Naive thymus-derived CD8-positive, alpha-beta T cell (primary cell): Measurements from ENCODE around the gene PPFIA2. TPM values are rescaled to one million over a fixed set of nuclear protein-coding genes. Genes with fewer than 3 reads are reported as not detected.

Experiments
- ATAC-seq, 2 donors: fragments of 150-1000 bp; cut with Tn5 transposase in 1 of 2; sonication (Bioruptor Pico), chemical (Tn5 transposase) in 1 of 2; 1 replicate in 1 of 2; 2 replicates in 1 of 2; pipeline ENCODE4 v1.10.0; 2021; ENCODE audit warnings: mild to moderate bottlenecking in 2 of 2, moderate library complexity in 2 of 2
- POLR2A ChIA-PET: fragments of 350-600 bp; sonication (Branson Sonifier 250); formaldehyde crosslinking; loops from one replicate; lab custom pipeline; 2021; ENCODE audit warnings: antibody characterized with exemption; lab: Charles Lee
- DNase-seq, 10 donors: peaks; one replicate each; pipeline versions ENCODE4 v3.0.0 to v3.0.0-alpha.2; 2020 to 2022
- H3K27ac Mint-ChIP-seq, 10 donors: one replicate each; pipeline ENCODE4 v1.8.0; 2020 to 2022; ENCODE audit warnings: mild to moderate bottlenecking in 10 of 10, mixed read lengths in 10 of 10, moderate library complexity in 4 of 10, inconsistent platforms in 1 of 10
- H3K27me3 Mint-ChIP-seq, 5 donors: one replicate each; pipeline ENCODE4 v1.8.0; 2021 to 2022; ENCODE audit warnings: mixed read lengths in 5 of 5
- H3K36me3 Mint-ChIP-seq, 3 donors: one replicate each; pipeline ENCODE4 v1.8.0; 2020 to 2022; ENCODE audit warnings: mixed read lengths in 3 of 3, mild to moderate bottlenecking in 2 of 3, inconsistent platforms in 1 of 3
- H3K4me1 Mint-ChIP-seq, 4 donors: one replicate each; pipeline ENCODE4 v1.8.0; 2021 to 2022; ENCODE audit warnings: mixed read lengths in 4 of 4
- H3K4me3 Mint-ChIP-seq, 10 donors: one replicate each; pipeline ENCODE4 v1.8.0; 2020 to 2022; ENCODE audit warnings: mild to moderate bottlenecking in 10 of 10, mixed read lengths in 10 of 10, moderate library complexity in 6 of 10, inconsistent platforms in 1 of 10
- H3K9me3 Mint-ChIP-seq, 9 donors: one replicate each; pipeline ENCODE4 v1.8.0; 2020 to 2022; ENCODE audit warnings: mixed read lengths in 9 of 9, mild to moderate bottlenecking in 3 of 9, inconsistent platforms in 1 of 9, moderate library complexity in 1 of 9
- polyA plus RNA-seq, 3 donors: library from polyadenylated mRNA; unstranded; fragments of 300-500 nt; fragmentation: Illumina TruSeq; gene quantifications; one replicate each; pipeline ENCODE4 v1.2.3, GENCODE V29; 2021
- total RNA-seq, 8 experiments: library from RNA in 2 of 8; stranded (reverse) in 2 of 8; gene quantifications; one replicate each; pipeline ENCODE4 v1.2.3 and lab custom pipeline; 2021 to 2026

The PPFIA2 gene
- total and polyA plus RNA-seq, 5 experiments from 2014 or later: not detected

DNA sequence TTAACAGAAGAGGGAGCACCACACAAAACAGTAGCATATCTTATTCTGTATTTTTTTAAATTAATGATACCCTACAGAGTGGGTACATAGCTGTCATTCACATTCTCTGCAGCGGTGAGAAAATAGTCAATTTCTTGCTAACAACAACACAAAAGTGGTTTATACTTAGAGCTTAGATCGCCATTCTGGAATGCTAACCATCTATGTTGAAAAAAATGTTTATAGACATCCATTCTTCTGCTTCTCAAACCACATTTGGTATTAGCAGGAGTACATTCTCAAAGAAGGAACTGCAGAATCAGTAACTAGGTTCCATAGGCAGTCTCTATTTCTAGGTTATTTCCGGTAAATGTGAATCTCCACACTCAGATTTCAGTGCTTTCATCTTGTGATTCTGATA, 185.9 kb downstream of the PPFIA2 start:
- POLR2A ChIA-PET: no interaction called here
- ATAC-seq (no peak), DNase-seq (no peak)
- Mint-ChIP-seq H3K36me3 (no peaks in the 10 kb centered on the region), H3K9me3 (no peaks in the 10 kb centered on the region), H3K4me1 (no peaks in the 10 kb centered on the region), H3K27me3 (peaks cover 0 to 5% (median 0%) of the 10 kb centered on the region in 5 donors), H3K4me3 (no peak overlapping the region), H3K27ac (no peak overlapping the region)

DNA sequence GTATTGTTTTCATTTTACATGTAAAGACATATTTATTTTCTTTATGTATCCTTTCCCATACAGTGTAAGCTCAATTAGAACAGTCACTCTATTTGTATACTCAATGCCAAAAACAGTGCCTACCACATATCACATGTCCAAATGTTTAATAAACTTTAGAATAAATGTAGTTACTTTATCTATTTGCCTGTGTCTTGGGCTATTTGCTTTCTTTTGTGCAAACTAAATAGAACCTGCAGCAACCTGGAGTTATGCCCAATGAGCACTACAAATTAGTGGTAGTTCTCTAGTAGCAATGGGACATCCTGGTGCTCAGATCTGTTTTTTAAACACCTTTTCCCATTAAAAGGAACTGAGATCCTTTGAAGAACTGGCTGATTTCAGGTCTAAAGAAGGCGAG, 186.7 kb downstream of the PPFIA2 start:
- Mint-ChIP-seq H3K4me1 (no peaks in the 10 kb centered on the region), H3K4me3 (no peak overlapping the region), H3K9me3 (no peaks in the 10 kb centered on the region), H3K27me3 (peaks cover 0 to 5% (median 0%) of the 10 kb centered on the region in 5 donors), H3K36me3 (no peaks in the 10 kb centered on the region), H3K27ac (no peak overlapping the region)
- POLR2A ChIA-PET: no interaction called here
- DNase-seq (no peak), ATAC-seq (no peak)

DNA sequence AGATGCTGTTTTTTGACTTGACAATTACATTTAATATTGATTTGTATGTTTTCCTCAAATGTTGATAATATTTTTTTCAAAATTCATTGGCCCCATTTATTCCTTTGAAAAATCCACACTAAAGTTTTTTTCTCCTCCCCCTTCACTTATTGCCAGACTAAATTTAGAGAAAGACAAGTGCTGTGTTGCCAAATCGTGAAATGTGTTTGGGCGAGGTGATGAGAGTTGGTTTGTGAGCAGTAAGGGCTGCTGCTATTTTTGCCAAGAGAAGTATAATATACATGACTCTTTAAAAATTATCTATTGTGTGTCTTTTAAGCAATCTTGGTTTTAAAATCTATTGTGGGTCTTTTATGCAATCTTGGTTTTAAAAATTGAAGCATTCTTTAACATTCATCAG, 188.9 kb downstream of the PPFIA2 start:
- POLR2A ChIA-PET: no interaction called here
- no peaks in the 10 kb centered on the region for H3K36me3 Mint-ChIP-seq
- DNase-seq (no peak), ATAC-seq (no peak)
- peaks cover 0 to 5% (median 0%) of the 10 kb centered on the region in 5 donors for H3K27me3 Mint-ChIP-seq
- no peak overlapping the region for H3K4me3 Mint-ChIP-seq
- no peaks in the 10 kb centered on the region for H3K4me1 Mint-ChIP-seq
- H3K27ac Mint-ChIP-seq: no peak overlapping the region
- no peaks in the 10 kb centered on the region for H3K9me3 Mint-ChIP-seq

DNA sequence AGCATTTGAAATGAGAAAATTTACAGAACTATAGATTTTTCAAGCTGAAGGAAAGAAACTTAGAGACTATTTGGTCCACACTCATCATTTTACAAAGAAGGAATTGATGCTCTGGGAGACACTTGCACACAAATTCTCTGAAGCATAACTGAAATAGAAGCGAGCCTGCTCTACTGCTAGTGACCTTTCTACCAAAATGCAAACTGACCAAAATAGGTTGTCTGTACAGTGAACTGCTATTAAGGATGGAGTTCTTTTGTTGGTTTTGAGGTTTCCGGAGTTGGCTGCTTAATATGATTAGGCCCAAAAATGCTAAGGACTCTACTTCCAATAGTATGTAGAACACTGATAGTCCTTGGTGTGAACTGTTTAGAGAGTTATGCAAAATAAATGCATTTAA, 194.9 kb downstream of the PPFIA2 start:
- POLR2A ChIA-PET: no interaction called here
- Mint-ChIP-seq H3K27me3 (peaks cover 0 to 1% (median 0%) of the 10 kb centered on the region in 5 donors), H3K4me1 (no peaks in the 10 kb centered on the region), H3K27ac (no peak overlapping the region), H3K36me3 (no peaks in the 10 kb centered on the region), H3K9me3 (peaks cover 0 to 2% (median 0%) of the 10 kb centered on the region in 9 donors), H3K4me3 (no peak overlapping the region)
- no peak for DNase-seq
- no peak for ATAC-seq

DNA sequence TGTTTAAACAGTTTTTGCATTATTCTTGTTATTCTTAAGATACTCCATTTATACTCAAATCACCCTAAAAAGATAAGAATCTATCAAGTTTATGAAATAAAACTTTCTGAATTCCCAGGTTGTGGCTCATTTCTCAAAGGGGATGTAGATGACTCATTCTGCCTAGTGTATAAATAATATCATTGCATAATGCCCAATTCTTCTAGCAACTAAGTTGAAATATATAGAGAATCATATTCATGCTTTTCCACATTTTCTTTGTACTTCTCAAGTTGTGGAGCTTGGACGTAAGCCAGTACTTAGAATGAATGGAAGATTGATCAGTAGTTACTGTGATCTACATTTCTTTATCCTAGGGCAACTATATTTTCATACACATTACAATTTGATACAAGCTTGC, 201.1 kb downstream of the PPFIA2 start:
- H3K27ac Mint-ChIP-seq: no peak overlapping the region
- H3K36me3 Mint-ChIP-seq: no peaks in the 10 kb centered on the region
- ATAC-seq: no peak
- POLR2A ChIA-PET: no interaction called here
- H3K9me3 Mint-ChIP-seq: peaks cover 0 to 4% (median 0%) of the 10 kb centered on the region in 9 donors
- H3K27me3 Mint-ChIP-seq: peaks cover 0 to 1% (median 0%) of the 10 kb centered on the region in 5 donors
- no peak overlapping the region for H3K4me3 Mint-ChIP-seq
- H3K4me1 Mint-ChIP-seq: no peaks in the 10 kb centered on the region
- no peak for DNase-seq

DNA sequence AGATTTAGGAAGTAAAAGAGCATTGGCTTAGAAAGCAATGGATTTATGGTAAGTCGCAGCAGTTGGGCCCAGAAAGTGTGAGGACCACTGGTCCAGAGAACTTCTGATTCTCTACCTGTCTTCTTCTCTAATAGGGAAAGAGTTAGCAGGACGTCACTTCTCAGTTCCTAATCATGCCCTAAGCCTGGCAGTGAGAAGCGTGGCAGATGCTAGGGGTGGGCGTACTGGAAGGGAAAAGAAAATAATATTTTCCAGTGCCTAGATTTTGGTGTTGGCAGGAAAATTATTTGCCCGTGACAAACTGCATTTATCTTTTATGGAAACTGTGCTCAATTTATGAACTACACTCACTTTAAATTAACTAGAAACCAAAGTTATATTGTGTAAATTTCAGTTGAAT, 212.3 kb downstream of the PPFIA2 start:
- H3K27me3 Mint-ChIP-seq: no peaks in the 10 kb centered on the region
- H3K9me3 Mint-ChIP-seq: peaks cover 0 to 2% (median 0%) of the 10 kb centered on the region in 9 donors
- ATAC-seq (no peak), DNase-seq (no peak)
- H3K27ac Mint-ChIP-seq: no peak overlapping the region
- no peaks in the 10 kb centered on the region for H3K36me3 Mint-ChIP-seq
- H3K4me1 Mint-ChIP-seq: no peaks in the 10 kb centered on the region
- H3K4me3 Mint-ChIP-seq: no peak overlapping the region
- POLR2A ChIA-PET: no interaction called here

DNA sequence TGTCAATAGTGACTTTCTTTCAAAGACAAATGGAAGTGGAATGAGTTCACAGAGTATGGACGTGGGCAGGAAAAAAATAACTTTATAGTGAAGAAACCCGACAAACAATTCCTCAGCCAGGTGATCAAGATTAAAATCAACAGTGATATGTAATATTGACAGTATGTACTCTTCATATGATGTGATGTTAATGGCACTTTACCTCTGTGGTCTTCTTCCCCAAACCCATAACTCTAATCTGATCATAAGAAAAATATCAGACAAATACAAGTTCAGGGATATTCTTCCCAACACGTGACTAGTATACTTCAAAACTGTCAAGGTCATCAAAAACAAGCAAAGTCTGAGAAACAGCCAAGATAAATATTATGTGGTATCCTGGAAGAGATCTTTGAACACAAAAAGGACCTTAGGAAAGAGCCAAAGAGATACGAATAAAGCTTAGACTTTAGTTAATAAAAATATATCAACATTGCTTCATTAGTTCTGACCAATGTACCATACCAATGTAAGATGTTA, 215.5 kb downstream of the PPFIA2 start:
- H3K36me3 Mint-ChIP-seq: no peaks in the 10 kb centered on the region
- no peak overlapping the region for H3K27ac Mint-ChIP-seq
- DNase-seq (no peak), ATAC-seq (no peak)
- H3K27me3 Mint-ChIP-seq: no peaks in the 10 kb centered on the region
- no peaks in the 10 kb centered on the region for H3K4me1 Mint-ChIP-seq
- no peak overlapping the region for H3K4me3 Mint-ChIP-seq
- POLR2A ChIA-PET: no interaction called here
- peaks cover 0 to 9% (median 0%) of the 10 kb centered on the region in 9 donors for H3K9me3 Mint-ChIP-seq

DNA sequence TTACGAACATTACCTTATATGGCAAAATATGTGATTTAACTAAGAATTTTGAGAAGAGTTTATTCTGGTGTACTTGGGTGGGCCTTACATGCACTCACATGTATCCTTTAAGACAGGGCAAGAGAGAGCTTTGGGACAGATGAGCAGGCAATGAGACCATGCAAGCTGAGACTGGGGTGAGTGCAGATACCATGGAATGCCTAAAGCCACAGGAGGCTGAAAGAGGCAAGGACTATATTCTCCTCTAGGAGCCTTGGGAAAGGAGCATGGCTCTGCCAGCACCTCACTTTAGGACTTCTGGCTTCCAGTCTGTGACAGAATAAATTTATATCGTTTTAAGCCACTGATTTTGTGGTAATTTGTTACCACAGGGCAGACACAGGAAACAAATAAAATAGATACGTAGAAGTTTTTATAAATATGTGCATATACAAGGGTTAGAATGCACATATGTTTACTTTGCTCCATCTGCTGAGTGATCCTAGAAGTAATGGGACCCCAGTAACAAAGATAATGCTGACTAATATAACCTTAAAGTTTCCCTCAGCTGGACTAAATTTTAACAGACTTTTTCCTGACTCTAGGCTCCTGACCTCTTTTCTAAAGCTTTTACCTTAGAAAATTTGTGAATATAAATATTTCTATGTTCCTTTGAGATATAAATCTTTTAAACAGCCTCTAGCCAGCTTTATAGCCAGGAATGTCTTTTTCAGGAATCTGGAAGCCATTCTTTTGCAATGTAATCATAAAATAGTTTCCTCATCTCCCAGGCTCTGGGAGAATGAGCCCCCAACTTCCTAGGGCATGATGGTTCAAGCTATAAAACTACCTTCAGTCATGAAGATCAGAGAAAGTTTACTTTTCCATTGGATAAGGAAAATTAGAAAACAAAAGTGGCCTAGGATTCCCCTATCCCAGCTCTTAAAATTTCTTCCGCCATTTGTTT, 216.8 kb downstream of the PPFIA2 start:
- peaks cover 0 to 17% (median 0%) of the 10 kb centered on the region in 9 donors for H3K9me3 Mint-ChIP-seq
- H3K27me3 Mint-ChIP-seq: no peaks in the 10 kb centered on the region
- H3K4me1 Mint-ChIP-seq: no peaks in the 10 kb centered on the region
- no peak overlapping the region for H3K4me3 Mint-ChIP-seq
- H3K27ac Mint-ChIP-seq: no peak overlapping the region
- H3K36me3 Mint-ChIP-seq: no peaks in the 10 kb centered on the region
- no peak for DNase-seq
- POLR2A ChIA-PET: no interaction called here
- no peak for ATAC-seq

DNA sequence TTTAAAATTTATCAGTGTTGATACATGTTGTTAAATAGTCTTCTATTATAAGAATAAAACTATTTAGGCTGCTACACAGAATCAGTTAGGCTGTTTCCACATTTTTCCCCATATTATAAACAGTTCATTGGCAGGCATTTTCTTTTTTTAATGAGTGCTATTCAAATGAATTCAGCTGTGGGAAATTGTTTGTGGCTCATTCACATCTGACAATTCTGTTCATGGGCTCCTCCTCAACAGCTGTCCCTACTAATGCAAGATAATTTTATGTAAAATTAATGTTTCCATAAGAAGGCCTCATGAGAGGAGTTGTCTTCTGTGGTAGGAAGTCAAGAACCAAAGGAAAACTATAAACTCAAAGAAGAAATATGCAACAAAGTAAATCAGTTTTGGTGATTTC, 218.0 kb downstream of the PPFIA2 start:
- H3K36me3 Mint-ChIP-seq: no peaks in the 10 kb centered on the region
- no peaks in the 10 kb centered on the region for H3K27me3 Mint-ChIP-seq
- no peaks in the 10 kb centered on the region for H3K4me1 Mint-ChIP-seq
- H3K4me3 Mint-ChIP-seq: no peak overlapping the region
- POLR2A ChIA-PET: no interaction called here
- H3K9me3 Mint-ChIP-seq: peaks cover 0 to 17% (median 0%) of the 10 kb centered on the region in 9 donors
- DNase-seq: no peak
- no peak for ATAC-seq
- H3K27ac Mint-ChIP-seq: no peak overlapping the region

DNA sequence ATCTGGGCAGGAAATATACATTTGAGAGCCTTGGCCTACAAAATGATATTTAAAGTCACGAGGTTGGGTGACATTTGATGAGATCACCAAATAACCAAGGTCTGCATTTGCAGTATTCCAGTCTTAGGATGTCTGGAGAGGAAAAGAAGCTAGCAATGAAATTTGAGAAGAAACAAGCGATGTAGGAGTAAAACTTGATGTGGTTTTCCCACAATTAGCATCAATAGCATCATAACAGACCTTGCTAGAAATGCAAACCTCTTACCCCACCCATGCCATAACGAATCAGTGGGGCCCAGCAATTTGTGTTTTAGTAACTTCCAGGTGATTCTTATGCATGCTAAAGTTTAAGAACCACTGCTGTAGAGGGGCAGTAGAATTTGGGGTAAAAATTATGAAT, 219.9 kb downstream of the PPFIA2 start:
- Mint-ChIP-seq H3K36me3 (no peaks in the 10 kb centered on the region), H3K27ac (no peak overlapping the region), H3K27me3 (no peaks in the 10 kb centered on the region), H3K9me3 (peaks cover 0 to 17% (median 0%) of the 10 kb centered on the region in 9 donors), H3K4me3 (no peak overlapping the region), H3K4me1 (no peaks in the 10 kb centered on the region)
- DNase-seq (no peak), ATAC-seq (no peak)
- POLR2A ChIA-PET: no interaction called here

DNA sequence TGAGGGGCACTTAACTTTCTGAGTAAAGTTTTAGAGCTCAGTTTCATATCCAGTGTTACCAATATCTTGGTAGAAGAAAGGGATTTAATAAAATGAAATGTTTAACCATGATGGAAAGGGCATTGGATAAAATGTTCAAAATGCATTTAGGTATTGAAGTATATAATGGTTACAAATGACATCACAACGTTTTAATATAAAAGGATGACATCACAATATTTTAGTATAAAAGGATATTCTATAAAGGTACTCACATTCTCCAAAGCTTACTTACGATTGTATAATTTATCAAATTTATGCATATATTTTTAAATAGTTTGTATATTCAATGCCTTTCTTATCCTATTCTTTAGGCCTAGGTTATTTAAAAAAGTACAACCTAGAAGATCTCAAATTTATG, 226.1 kb downstream of the PPFIA2 start:
- Mint-ChIP-seq H3K4me1 (no peaks in the 10 kb centered on the region), H3K27ac (no peak overlapping the region), H3K4me3 (no peak overlapping the region), H3K36me3 (no peaks in the 10 kb centered on the region), H3K27me3 (peaks cover 0 to 3% (median 0%) of the 10 kb centered on the region in 5 donors), H3K9me3 (peaks cover 0 to 2% (median 0%) of the 10 kb centered on the region in 9 donors)
- DNase-seq (no peak), ATAC-seq (no peak)
- POLR2A ChIA-PET: no interaction called here

DNA sequence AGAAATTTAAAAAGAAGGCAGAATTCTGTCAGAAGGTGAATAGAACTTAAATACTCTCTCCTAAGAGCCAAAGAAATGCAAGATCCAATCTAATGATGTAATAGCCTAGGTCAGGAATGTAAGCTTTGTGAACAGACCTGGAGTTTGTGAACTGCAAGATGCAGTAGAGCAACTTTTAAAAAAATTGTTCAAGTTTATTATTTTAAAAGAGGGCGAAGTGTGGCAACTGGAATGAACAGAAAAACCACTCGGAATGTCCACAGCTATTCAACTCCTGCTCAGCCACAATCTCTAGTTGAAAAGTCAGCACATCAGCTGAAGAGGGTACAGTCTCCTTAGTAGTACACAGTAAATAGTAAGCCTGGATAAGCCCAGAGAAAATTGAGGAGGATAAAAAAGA, 228.8 kb downstream of the PPFIA2 start:
- no peaks in the 10 kb centered on the region for H3K36me3 Mint-ChIP-seq
- no peak for ATAC-seq
- POLR2A ChIA-PET: no interaction called here

DNA sequence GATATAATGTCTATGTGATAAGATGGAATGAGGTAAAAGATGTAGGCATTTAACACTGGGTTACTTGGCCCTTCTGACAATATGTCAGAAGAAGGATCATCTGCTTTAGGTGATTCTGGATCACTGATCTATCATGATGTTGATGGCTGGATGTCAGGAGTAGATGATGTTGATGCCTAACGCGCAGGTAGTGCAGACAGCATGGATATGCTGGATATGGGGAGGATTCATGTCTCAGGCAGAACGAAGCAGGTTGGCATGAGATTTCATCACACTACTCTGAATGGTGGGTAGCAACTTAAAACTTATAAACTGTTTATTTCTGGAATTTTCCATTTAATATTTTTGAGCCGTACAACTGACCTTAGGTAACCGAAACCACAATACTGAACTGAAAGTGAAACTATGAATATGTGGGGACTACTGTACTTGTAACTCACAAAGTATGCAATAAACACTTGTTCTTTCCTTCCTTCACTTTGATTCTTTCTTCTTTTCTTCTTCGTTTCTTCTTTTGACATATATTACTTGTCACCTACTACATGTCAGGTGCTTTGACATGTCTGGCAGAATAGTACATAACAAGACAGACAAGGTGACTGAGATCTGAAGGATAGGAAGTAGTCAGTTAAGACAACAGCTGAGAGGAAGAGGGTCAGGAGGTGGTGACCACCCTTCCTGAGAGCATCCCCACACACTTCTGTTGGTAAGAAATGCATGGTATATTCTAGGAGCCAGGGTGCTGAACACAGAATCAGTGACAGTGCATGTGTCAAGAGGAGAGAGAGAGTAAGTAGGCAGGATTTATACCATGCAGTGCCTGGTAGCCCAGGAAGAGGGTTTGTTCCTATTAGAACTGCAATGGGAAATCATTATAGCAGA, 238.8 kb downstream of the PPFIA2 start:
- Mint-ChIP-seq H3K4me1 (peaks cover 0 to 6% (median 3%) of the 10 kb centered on the region in 4 donors), H3K9me3 (peaks cover 0 to 17% (median 0%) of the 10 kb centered on the region in 9 donors), H3K27me3 (no peaks in the 10 kb centered on the region), H3K4me3 (peak overlapping the region in 1 of 10 donors; percentile 2), H3K27ac (no peak overlapping the region), H3K36me3 (no peaks in the 10 kb centered on the region)
- ATAC-seq (no peak), DNase-seq (no peak)
- POLR2A ChIA-PET: no interaction called here

More for the DNA sequence above, 228.8 kb downstream of the PPFIA2 start:
- Mint-ChIP-seq H3K4me1 (no peaks in the 10 kb centered on the region), H3K27ac (no peak overlapping the region), H3K4me3 (no peak overlapping the region), H3K9me3 (peaks cover 0 to 2% (median 0%) of the 10 kb centered on the region in 9 donors), H3K27me3 (peaks cover 0 to 3% (median 0%) of the 10 kb centered on the region in 5 donors)
- DNase-seq: no peak
